ENCODE results near the gene GLIS1.

The GLIS1 gene

DNA sequence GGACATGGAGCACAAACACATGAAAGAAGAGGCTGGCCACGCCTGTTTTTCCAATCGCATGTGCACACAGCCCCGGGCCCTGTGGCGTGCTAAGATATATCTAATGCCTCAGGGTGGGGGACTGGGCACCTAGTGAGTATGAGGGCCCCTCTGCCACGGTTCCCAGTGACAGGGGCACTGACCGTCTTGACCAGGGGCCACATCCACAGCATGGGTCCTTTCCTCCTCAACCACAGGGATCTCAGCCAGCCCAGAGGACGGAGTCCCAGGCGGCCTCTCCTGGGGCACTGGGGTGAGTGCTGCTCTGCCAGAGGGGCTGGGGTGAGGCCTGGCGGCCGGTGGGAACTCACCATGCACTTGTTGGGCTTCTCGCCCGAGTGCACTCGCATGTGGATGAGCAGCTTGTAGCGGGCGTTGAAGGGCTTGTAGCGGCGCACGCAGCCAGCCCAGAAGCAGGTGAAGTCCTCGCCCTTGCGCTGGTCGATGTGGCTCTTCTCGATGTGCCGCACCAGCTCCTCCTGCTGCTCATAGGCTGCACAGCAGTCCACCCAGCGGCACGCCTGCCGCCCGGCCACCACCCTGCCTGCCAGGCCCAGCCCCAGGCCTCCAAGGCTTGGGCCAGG is 145.1 kb downstream of the GLIS1 start:
- DNase-seq (ENCODE audit: low read depth) = no peak

DNA sequence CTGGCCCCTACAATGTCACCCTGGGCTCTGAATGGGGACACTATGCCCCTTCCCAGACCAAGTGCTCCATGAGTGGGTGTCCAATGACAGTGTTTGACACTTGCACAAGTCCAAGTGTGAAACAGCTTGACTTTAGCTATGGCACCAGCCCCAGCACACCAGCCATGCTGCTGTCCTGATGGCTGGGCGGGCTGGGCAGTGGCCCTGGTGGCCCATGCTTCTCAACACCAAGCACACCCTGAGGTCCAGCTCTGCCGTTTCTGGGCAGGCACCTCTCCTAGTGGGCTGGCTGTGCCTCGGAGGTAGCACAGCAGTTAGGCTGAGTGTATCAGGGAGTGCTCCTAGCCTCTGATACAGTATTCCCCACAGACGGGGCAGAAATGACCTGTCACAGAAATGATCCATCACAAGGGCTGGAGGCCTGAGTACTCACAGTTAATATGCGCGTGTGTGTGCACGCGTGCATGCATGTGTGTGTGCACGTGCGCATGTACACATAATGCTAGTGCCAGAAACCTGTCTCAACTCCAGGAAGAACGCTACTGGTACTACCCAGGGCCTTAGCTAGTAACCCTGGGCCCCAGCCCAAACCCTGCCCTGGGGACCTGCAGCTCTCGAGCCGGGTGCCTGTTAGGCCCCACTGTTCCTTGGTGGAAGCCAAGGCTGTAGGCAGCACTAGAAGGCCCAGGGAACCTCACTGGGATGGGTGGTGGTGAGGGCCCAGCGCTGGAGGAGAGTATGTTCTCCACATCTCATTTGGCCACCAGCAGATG is 145.8 kb downstream of the GLIS1 start:
- no peak for DNase-seq (ENCODE audit: low read depth)

DNA sequence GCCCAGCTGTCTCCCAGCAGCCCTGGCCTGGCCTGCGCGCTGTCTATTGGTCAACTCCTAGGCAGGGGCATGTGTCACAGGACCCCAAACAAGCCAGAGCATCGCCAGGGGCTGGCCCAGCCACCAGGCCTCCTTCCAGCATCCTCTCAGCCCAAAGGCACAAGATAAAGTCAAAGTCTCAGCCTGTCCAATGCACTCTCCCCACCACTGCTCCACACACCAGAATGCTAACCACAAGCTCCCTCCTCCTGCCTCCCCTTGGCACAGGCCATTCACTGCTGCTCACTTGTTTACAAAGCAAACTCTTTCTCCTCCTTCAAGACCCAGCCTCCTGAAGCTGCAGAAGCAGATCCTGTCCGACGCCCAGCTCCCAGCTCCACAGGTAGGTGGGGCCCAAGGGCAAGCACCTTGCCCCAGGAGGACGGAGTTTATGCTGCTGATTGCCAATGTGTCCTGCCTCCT is 146.4 kb downstream of the GLIS1 start:
- DNase-seq (ENCODE audit: low read depth) = no peak

DNA sequence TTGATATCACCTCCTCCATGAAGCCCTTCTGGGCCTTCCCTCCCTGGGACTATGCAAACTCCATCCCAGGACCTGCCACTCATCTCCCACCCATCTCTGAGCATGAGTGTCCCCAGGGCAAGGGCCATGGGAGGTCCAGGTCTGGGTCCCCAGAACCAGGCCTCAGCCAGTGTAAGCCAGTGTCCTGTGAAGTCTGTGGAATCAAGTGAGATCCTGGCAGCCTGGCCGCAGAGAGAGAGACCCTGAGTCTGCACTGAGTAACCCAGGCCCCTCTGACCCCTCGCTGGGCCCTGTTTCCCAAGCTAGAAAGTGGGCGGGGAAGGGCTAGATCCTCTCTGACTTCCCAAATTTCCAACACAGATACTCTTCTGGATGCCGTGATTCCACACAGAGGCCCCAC is 147.0 kb downstream of the GLIS1 start:
- no peak for DNase-seq (ENCODE audit: low read depth)

DNA sequence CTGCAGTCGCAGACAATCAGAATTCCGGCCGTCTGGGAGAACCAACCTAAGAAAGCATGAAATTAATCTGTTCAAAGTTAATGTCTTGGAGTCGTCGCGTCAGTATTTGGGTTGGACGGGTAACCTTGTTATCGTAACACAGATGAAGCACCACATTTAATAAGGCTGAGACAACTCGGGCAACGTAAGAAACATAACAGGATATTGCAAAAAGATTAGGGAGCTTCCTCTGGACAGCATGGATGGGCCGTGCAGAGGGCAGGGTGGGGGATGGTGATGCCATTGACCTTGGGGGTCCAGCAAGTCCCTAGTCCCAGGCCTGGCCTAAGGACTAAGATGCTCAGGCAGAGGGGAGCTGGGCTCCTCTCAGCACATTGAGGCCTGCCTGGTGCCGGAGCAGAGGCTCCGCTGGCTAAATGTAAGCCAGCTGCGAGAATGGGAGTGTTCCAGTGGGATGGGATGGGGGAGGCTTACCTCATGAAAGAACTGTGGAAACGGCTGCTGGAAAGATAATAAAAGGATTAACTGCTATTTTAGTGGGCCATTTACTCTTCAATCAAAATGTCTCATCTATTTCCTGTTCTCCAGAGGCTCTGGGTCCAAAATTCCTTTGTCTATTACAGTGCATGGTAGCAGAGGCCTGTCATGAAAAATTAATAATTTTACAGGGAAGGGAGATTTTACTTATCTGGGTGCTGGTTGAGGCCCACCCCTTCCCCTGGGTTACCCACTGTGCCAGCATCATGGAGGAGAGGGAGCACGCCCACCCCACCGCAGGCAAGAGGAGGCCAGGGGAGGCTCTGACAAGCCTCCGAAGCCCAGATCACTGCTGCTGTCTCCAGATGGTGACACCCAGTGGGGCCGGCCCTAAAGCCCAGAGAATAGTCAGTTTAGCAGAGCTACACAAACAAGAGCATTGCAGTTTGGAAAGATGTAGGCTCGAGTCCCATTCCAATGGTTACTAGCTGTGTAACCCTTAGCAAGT is 148.1 kb downstream of the GLIS1 start:
- no peak for DNase-seq (ENCODE audit: low read depth)

DNA sequence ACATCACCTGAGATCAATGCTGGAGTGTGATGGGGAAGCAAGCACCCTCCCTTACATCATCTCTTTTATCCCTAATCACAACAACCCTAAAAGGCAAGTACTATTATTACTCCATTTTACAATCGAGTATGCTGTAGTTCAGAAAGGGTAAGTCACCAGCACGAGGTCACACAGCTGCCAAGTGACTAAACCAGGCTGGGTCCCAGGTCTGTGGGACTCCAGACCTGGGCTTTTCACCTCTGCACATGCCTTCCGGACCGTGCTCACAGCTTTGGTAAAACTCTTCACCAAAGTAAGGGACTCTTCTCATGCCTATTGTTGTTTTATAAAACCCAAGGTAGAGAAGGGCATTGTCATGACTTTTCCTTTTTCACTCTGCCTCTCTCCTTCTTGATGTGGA is 148.9 kb downstream of the GLIS1 start:
- no peak for DNase-seq (ENCODE audit: low read depth)

DNA sequence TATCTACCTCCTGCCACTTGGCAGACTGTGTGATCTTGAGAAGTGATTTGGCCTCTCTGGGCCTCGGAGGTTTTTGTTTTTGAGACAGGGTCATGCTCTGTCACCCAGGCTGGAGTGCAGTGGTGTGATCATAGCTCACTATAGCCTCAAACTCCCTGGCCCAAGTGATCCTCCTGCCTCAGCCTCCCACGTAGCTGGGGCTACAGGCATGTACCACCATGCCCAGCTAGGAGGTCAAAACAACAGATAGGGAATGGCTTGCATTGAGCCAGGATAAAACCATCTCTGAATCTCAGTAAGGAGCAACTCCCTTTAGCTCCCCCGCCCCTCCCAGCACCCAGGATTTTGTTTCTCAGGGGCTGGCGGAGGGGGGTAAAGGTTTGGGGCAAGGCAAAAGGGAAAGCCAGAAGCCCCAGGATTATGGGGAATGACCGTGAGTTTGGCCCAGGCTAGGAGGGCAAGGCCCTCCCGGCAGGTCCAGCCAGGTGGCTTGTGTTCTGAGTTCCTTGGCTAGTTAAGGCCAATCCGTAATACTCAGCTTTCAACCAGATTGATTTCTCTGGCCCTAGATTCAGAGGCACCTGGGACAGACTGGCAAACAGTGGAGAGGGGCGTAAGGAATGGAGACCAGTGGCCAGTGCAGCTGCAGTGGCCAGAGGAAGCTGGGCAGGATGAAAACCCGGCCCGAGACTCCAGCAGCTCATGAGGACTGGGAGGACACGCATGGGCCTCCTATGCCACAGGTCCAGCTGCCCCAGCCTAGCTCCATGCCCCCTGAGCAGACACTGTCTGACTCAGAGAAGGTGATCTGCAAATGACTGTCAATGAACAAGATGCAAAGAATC is 149.7 kb downstream of the GLIS1 start:
- no peak for DNase-seq (ENCODE audit: low read depth)

DNA sequence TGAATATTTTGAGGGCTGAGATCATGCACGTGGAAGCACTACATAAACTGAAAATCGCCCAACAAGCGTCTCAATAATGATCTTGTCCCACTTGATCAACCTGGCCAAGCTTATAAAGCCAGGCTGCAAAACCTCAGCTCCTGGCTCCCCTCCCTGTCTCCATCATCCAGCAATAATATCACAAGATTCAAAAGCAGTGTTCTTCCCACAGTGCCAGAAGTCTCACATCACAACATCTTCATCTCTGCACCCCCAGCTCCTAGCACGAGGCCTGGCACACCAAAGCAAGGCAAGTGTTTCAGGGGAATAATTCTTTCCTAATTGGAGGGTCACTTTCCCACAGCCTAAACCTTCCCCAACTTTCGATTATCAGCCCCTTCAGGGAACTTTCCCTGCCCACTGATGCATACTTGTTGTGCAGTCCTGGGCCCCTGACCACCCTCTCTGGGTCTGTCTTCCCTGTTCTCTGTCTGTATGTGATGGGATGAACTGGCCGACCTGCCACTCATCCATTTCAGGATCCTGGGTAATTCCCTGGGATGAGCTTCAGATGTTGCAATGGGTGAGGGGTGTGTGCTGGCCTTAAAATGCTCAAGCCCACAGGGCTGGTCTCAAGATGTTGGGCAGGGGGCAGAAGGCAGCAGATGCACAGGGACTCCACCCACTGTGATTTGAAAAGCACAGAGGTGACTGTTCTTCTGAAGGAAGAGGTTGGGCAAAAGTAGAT is 150.7 kb downstream of the GLIS1 start:
- no peak for DNase-seq (ENCODE audit: low read depth)

DNA sequence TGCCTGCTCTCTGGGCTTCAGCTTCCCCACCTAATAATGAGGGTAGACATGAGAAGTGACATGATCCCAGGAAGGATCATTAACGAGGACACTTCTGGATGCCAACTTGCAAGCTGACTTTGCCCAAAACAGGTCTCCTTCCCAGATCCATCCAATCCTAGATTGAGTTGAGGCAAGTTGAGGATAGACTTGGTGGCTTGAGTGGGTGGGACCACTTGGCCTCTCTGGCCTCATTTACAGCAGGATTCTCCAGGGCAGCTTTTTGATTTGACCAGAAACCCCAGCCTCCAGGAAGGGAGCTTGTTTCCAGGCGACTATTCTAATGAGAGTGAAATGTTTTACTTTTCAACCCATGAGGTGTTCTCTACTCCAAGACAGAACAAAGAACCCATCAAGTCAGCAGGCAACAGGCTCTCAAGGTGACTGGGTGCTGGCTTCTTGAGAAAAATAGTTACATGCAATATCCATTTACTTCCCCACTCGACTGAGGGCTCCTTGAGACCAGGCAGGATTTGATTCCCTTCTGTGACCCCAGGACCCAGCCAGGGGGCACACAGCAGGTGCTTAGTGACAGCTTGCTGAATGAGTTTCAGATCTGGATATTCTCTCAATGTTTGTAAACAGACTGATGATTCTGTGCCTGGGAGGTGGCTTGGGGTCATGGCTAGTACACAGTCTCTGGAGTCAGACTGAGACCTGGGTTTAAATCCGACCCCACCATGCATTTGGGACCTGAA is 151.5 kb downstream of the GLIS1 start:
- DNase-seq (ENCODE audit: low read depth) = no peak

DNA sequence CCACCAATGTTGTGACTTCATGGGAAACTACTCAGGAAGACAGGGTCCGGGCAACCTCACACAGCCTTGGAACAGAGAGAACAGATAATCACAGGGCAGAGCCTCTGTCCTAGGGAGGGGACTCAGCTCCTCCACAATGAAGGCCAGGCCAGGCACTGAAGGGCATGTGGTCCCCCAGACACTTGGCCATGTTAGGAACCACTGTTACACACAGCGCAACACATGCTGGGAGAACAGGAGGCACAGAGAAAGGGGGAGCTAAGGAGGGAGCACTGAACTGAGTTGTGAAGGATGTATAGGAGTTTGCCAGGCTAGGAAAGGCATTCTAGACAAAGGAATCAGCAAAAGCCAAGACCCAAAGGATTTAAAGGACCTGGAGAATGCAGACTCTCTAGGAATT is 152.2 kb downstream of the GLIS1 start:
- DNase-seq (ENCODE audit: low read depth) = no peak

DNA sequence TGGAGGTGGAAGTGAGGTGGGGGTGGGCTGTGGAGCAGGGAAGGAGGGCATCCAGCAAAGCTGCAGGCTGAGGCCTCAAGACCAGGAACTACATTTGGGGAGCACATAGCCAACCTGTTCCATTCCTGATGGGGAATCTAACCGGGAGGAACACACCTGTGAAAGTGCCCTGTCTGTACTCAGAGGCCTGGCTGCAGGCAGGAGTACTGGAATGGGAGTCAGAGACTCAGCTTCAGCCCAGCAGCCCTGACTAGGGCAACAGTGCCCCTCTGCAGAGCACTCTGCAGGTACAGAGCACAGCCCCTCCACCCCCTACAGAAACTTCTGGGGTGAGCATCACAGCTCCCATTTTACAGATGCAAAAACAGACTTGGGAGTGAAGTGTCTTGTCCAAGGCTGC is 153.4 kb downstream of the GLIS1 start:
- DNase-seq (ENCODE audit: low read depth) = no peak

DNA sequence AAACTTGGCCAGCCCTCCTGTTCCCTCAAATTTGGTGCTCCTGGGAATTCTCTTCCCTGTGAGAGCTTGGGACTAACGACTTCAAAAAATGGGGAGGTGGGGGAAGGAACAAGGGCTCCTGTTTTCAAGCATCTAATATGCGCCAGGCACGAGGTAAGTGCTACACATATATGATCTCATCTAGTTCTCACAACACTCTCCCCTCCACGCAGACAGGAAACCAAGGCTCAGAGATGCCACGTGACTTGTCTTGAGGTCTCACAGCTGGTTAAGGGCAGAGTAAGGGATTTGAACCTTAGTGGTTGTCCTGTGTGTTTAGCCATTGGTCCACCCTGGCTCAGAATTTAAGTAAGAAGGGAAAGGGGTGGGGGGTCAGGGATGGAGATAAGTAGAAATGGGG is 153.8 kb downstream of the GLIS1 start:
- DNase-seq (ENCODE audit: low read depth) = no peak

DNA sequence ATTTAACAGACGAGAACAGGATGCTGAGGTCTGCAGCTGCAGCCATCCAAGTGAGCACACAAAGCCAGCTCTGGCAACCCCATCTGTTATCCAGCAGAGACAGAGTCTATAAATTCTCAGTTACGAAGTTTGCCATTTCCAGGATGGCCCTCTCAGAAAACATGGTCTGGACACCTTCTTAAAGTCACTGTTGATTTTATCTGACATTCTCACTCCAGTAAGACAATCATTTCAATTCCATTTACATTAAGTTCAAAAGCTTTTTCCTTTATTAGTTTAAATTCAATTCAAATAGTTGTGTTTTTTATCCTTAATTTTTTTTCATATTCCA is 154.2 kb downstream of the GLIS1 start:
- no peak for DNase-seq (ENCODE audit: low read depth)

DNA sequence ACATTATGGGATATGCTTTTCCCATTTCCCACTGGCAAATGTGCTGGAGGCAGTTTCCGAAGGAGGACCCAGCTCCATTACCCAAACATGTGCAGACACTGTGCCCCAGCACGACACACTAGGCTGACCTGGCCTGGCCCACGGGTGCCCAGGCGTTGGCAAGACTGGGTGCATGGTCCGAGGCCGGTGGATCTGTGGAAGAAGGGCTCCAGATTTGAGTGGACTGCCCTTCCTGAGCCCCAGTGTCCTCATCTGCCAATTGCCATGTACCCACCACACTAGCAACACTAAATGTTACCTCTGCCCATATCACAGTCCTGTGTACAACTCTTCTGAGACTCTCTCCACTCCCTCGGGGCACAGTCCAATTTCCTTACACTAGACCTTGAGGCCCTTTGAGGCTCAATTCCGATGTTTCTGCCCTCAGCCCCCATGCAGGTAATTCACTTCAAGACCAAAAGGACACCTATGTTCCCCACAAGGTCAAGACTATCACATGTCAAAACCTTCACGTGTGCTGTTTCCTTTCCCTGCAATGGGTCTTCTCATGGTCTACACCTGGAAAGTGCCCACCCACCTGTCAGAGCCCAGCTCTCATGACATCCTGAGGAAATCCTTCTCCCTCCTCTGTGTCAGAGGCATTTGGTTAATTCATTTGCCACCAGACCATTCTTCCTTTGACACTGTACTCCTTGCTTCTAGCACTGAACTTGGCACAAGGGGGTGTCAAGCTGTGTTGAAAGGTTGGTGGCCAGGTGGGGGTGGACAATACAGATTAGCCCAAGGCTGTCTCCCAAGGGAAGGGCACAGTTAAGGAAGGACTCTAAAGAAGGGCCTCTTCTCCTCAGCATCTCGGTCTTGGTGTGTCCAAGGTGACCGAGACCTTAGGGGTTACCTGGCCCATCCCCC is 154.8 kb downstream of the GLIS1 start:
- DNase-seq (ENCODE audit: low read depth) = no peak

DNA sequence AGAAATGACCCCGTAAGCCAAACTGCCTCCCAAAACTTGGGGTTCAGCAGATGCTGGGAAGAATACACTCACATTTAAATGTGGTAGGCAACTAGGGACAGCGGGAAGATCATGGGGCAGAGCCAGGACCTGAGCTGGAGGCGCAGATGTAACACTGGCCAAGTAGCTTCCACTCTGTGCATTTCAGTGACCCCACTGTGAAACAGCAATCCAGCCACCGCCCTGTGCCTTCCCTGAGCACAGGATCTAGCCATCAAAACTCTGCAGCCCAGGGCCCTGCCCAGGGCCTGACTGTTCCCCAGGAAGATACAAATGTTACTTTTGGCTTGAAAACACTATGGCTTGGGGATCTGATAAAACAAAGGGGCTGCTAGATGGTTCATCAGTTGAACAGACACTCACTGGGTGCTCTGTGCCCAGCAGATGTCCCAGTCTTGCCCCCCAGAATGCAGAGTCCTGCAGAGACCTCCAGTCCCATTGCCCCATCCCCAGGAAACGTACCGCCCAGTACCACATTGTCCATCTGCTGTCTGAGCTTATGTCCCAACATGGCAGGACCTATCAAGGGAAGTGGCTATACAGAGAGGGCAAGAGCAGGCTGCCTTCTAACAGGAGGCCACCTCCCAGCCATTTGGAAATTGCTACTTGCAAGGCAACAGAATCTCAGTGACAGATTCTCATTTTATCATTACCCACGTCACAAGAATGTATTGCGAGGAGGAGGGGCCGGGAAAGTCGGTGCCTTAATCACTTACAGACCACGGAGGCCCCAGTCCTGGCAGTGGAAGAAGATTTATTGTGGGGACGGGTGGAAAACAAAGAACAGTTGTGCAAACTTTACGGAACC is 155.7 kb downstream of the GLIS1 start:
- DNase-seq (ENCODE audit: low read depth) = no peak

DNA sequence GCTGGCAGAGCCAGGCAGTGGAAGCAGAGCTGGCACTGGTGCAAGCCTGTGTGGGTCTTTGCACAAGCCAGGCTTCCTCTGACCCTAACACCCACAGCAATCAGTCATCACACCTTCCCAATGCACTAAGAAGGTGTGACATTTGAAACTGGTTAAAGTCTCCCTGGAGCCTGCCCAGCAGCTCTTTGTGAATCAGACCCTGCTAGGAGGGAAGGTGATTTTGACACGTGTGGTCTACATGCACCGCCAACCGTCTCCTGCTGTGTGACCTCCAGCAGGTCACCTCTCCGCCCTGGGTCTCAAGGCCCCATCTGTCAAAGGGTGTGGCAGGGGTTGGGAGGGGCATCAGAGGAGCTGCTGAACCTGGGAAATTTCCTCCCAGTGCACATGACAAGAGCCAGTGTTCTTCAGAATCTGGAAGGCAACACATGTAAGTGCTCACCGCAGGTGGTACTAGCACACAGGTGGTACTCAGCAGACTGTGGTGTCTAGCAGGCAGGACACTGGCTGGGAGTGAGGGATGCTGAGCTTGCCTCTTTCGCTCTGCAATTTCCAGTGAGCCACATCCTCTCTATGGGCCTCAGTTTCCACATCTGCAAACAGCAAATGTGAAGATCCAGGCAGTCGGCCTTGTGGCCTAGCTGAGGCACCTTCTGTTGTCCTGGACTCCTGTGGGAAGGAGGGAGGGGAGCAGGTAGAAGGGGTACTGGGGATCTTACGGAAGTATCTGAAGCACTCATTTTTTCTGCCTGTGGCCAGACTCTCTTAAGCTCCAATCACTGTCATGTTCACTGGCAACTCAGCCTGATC is 156.5 kb downstream of the GLIS1 start:
- DNase-seq (ENCODE audit: low read depth) = no peak

DNA sequence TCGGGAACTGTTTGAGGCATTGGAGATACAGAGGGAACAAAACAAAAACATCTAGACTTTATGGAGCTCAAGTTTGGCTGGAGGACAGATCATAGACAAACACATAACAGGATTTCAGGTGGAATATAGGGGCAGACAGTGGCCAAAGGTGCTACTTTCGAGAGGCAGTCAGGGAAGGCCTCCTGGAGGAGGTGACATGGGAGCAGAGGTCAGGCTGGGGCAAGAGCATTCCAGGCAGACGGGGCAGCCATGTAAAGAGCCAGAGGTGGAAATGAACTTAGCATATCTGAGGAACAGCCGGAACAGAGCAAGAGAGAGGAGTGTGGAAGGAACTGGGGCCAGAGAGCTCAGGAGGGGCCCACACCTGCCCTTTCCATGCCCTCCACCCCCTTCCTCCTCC is 157.5 kb downstream of the GLIS1 start:
- no peak for DNase-seq (ENCODE audit: low read depth)
